HG02571 (cell line): Measurements from ENCODE around the gene FEV.

ENCODE experiments used
- ATAC-seq: cut with Tn5 transposase; IDR thresholded peaks from one replicate; pipeline ENCODE4 v1.9.1; 2021; ENCODE audit warnings: mild to moderate bottlenecking, moderate library complexity; ENCODE audit not compliant: unreplicated experiment

Gene FEV

GRCh38 chr2:218985021-218985324, at the start of gene FEV:
FEV (minus strand) TSS chr2:218985184; CDS start chr2:218985075, 109 bp downstream.
- ATAC-seq, result no peak

- ATAC-seq, result no peak
These were observed 47.2 kb upstream of the FEV start for GRCh38 chr2:219032051-219032745.

GRCh38 chr2:219031005-219031738, 46.2 kb upstream of the FEV start:
- ATAC-seq, result no peak

GRCh38 chr2:219030177-219030940, 45.4 kb upstream of the FEV start:
- ATAC-seq, result no peak

- peak; percentile 76 for ATAC-seq
These were observed 44.8 kb upstream of the FEV start for GRCh38 chr2:219029829-219030165.

- ATAC-seq, result no peak
These were observed 44.2 kb upstream of the FEV start for GRCh38 chr2:219028996-219029828.

- no peak for ATAC-seq
These were observed 43.2 kb upstream of the FEV start for GRCh38 chr2:219028141-219028540.

- no peak for ATAC-seq
These were observed 42.6 kb upstream of the FEV start for GRCh38 chr2:219027511-219028055.

- no peak for ATAC-seq
These were observed 42.0 kb upstream of the FEV start for GRCh38 chr2:219026946-219027345.

- ATAC-seq, result no peak
These were observed 40.9 kb upstream of the FEV start for GRCh38 chr2:219025637-219026585.

- ATAC-seq, result no peak
These were observed 39.1 kb upstream of the FEV start for GRCh38 chr2:219024059-219024458.

- ATAC-seq, result no peak
These were observed 38.1 kb upstream of the FEV start for GRCh38 chr2:219023045-219023605.

GRCh38 chr2:219022616-219023015, 37.6 kb upstream of the FEV start:
- ATAC-seq, result no peak

GRCh38 chr2:219022041-219022440, 37.1 kb upstream of the FEV start:
- no peak for ATAC-seq

GRCh38 chr2:219021591-219021990, 36.6 kb upstream of the FEV start:
- no peak for ATAC-seq

- ATAC-seq, result no peak
These were observed 35.8 kb upstream of the FEV start for GRCh38 chr2:219020604-219021365.

GRCh38 chr2:219019436-219019835, 34.5 kb upstream of the FEV start:
- ATAC-seq, result no peak

- no peak for ATAC-seq
These were observed 33.7 kb upstream of the FEV start for GRCh38 chr2:219018726-219019125.

GRCh38 chr2:219018286-219018685, 33.3 kb upstream of the FEV start:
- no peak for ATAC-seq
